ENCODE data around the gene HOXB13.

The HOXB13 gene

GRCh38 chr17:48749621-48750553 lies 21.3 kb upstream of the HOXB13 start:
- ChIA-PET CTCF (interaction anchor here (1.2 to 1.4 kb wide), 2 partner anchors 26 to 129 kb away, joined by 3 to 6 read pairs; no protein-coding TSS in a partner anchor), POLR2A (ENCODE audit: low non-redundant PET) (no interaction called here)
- no peak for TF ChIP-seq CTCF (conservative IDR thresholded peaks at IDR 0.05; ENCODE audit: low read depth)
- DNase-seq (ENCODE audit: low spot score): no peak
- H3K27ac ChIP-seq: no peak overlapping the region

GRCh38 chr17:48748718-48749566 lies 20.4 kb upstream of the HOXB13 start:
- no peak overlapping the region for H3K27ac ChIP-seq
- no peak for TF ChIP-seq CTCF (conservative IDR thresholded peaks at IDR 0.05; ENCODE audit: low read depth)
- DNase-seq (ENCODE audit: low spot score): no peak
- ChIA-PET CTCF (interaction anchor here (0.7 to 1.4 kb wide), 4 partner anchors 17 to 595 kb away, joined by 3 to 6 read pairs (median 4); no protein-coding TSS in a partner anchor), POLR2A (ENCODE audit: low non-redundant PET) (no interaction called here)

GRCh38 chr17:48747445-48748363 lies 19.2 kb upstream of the HOXB13 start:
- CTCF ChIA-PET: interaction anchor here (0.6 to 1.4 kb wide), 3 partner anchors 24 to 488 kb away, joined by 3 to 5 read pairs (median 3); no protein-coding TSS in a partner anchor
- POLR2A ChIA-PET (ENCODE audit: low non-redundant PET): no interaction called here
- TF ChIP-seq CTCF (conservative IDR thresholded peaks at IDR 0.05; ENCODE audit: low read depth): no peak
- DNase-seq (ENCODE audit: low spot score): no peak
- no peak overlapping the region for H3K27ac ChIP-seq

GRCh38 chr17:48746916-48747444 lies 18.4 kb upstream of the HOXB13 start:
- TF ChIP-seq CTCF (conservative IDR thresholded peaks at IDR 0.05; ENCODE audit: low read depth): no peak

GRCh38 chr17:48745381-48746275 lies 17.1 kb upstream of the HOXB13 start:
- POLR2A ChIA-PET (ENCODE audit: low non-redundant PET): no interaction called here
- no peak for TF ChIP-seq CTCF (conservative IDR thresholded peaks at IDR 0.05; ENCODE audit: low read depth)
- CTCF ChIA-PET: interaction anchor here (1.5 kb wide), 1 partner anchor 133 kb away, joined by 4 read pairs; no protein-coding TSS in a partner anchor
- H3K27ac ChIP-seq: no peak overlapping the region
- DNase-seq (ENCODE audit: low spot score): no peak

More at GRCh38 chr17:48746916-48747444, 18.4 kb upstream of the HOXB13 start:
- DNase-seq (ENCODE audit: low spot score): no peak
- POLR2A ChIA-PET (ENCODE audit: low non-redundant PET): no interaction called here
- CTCF ChIA-PET: interaction anchor here (0.7 to 1.4 kb wide), 2 partner anchors 23 to 90 kb away, joined by 3 to 5 read pairs; no protein-coding TSS in a partner anchor
- no peak overlapping the region for H3K27ac ChIP-seq

All from RWPE1 (cell line).